GM12878 (cell line): ENCODE data around the gene DLG2. TPM values are rescaled to one million over a fixed set of nuclear protein-coding genes. Genes with fewer than 3 reads are reported as not detected.

Experiments used
- ATAC-seq: fragments of 200-7000 bp; cut with Tn5 transposase; 3 replicates; pipeline ENCODE4 v1.9.1; 2020; ENCODE audit warnings: mild to moderate bottlenecking, moderate library complexity
- BruUV-seq: library from RNA; stranded (reverse); fragments of 400-500 nt; replicated peaks from 2 replicates; lab custom pipeline; 2021; lab: Mats Ljungman, UMichigan
- CTCF ChIA-PET: fragments of 300-600 bp; sonication (Branson Sonifier 250); formaldehyde crosslinking; extraction: SDS; loops from one replicate; lab custom pipeline; 2021; ENCODE audit warnings: inconsistent platforms; lab: Yijun Ruan, JAX
- POLR2A ChIA-PET: fragments of 350-600 bp; formaldehyde crosslinking; extraction: SDS; loops from one replicate; lab custom pipeline; 2021; ENCODE audit warnings: inconsistent platforms; lab: Charles Lee
- RAD21 ChIA-PET: fragments of 300-600 bp; sonication (Branson Sonifier 250); formaldehyde crosslinking; loops from one replicate; lab custom pipeline; 2023; ENCODE audit warnings: antibody characterized with exemption; ENCODE audit not compliant: unreplicated experiment; lab: Charles Lee
- SMC1A ChIA-PET: fragments of 300-600 bp; sonication (Branson Sonifier 250); formaldehyde crosslinking; loops from one replicate; lab custom pipeline; 2023; ENCODE audit not compliant: unreplicated experiment, uncharacterized antibody; lab: Charles Lee
- DNase-seq: peaks from one replicate; pipeline ENCODE4 v3.0.0-alpha.2; 2011; ENCODE audit warnings: low read depth, low spot score
- FAIRE-seq: peaks from 3 replicates; lab custom pipeline; 2011; peaks lifted over from hg19 to GRCh38; lab: Jason Lieb, UNC
- H2AFZ ChIP-seq: 2 replicates; pipeline ENCODE4 v1.6.0; 2011; ENCODE audit warnings: low read depth, low read length, control low read depth; ENCODE audit not compliant: control insufficient read depth
- H3K27ac ChIP-seq: 2 replicates; pipeline ENCODE4 v1.5.1; 2011; ENCODE audit warnings: control low read depth; ENCODE audit not compliant: control insufficient read depth, insufficient read depth
- H3K27me3 ChIP-seq, 2 experiments: replicated peaks in 1 of 2; 2 replicates each; pipeline versions ENCODE4 v1.6.0 to v1.6.1; 2011; ENCODE audit warnings: low read length in 1 of 2; ENCODE audit not compliant: control insufficient read depth in 2 of 2, insufficient read depth in 2 of 2
- H3K36me3 ChIP-seq, 2 experiments: 2 replicates each; pipeline ENCODE4 v1.5.1; 2011; ENCODE audit warnings: low read length in 1 of 2; ENCODE audit not compliant: control insufficient read depth in 2 of 2, insufficient read depth in 2 of 2
- H3K4me1 ChIP-seq: 2 replicates; pipeline ENCODE4 v1.6.1; 2011; ENCODE audit warnings: mild to moderate bottlenecking, low read length, moderate library complexity, mixed read lengths; ENCODE audit not compliant: control insufficient read depth, insufficient read depth
- H3K4me2 ChIP-seq: 2 replicates; pipeline ENCODE4 v1.6.0; 2011; ENCODE audit warnings: control low read depth; ENCODE audit not compliant: control insufficient read depth, insufficient read depth
- H3K4me3 ChIP-seq: fragments of 200-600 bp; sonication (generic); 2 replicates; pipeline ENCODE4 v1.5.1; 2016
- H3K79me2 ChIP-seq: 2 replicates; pipeline ENCODE4 v1.6.0; 2011; ENCODE audit warnings: low read length; ENCODE audit not compliant: control insufficient read depth, insufficient read depth
- H3K9ac ChIP-seq: 2 replicates; pipeline ENCODE4 v1.8.0; 2011; ENCODE audit warnings: low read length, control low read depth, mixed read lengths; ENCODE audit not compliant: control insufficient read depth, insufficient read depth
- H3K9me3 ChIP-seq: replicated peaks from 3 replicates; pipeline ENCODE4 v1.5.1; 2011; ENCODE audit warnings: mild to moderate bottlenecking, low read length; ENCODE audit not compliant: control insufficient read depth, insufficient read depth
- H4K20me1 ChIP-seq: 2 replicates; pipeline ENCODE4 v1.6.0; 2011; ENCODE audit not compliant: control insufficient read depth, insufficient read depth
- ETV6 ChIP-seq, 2 experiments: fragments of 450-650 bp in 1 of 2; IDR thresholded peaks in 1 of 2; conservative IDR thresholded peaks in 1 of 2; 2 replicates each; pipeline ENCODE4 v1.6.1; 2014; ENCODE audit warnings: antibody characterized with exemption in 1 of 2, borderline replicate concordance in 1 of 2, low read depth in 1 of 2, mild to moderate bottlenecking in 1 of 2, moderate library complexity in 1 of 2
- HCFC1 ChIP-seq: fragments of 150-350 bp; IDR thresholded peaks from 2 replicates; pipeline ENCODE4 v1.6.1; 2014; ENCODE audit warnings: low read length
- HDGF ChIP-seq: fragments of 450-650 bp; IDR thresholded peaks from 2 replicates; pipeline ENCODE4 v1.6.1; 2016; ENCODE audit warnings: antibody characterized with exemption
- IKZF1 ChIP-seq: fragments of 450-650 bp; conservative IDR thresholded peaks from 2 replicates; pipeline ENCODE4 v1.6.1; 2017; ENCODE audit warnings: antibody characterized with exemption, mild to moderate bottlenecking
- JUNB ChIP-seq: IDR thresholded peaks from 2 replicates; pipeline ENCODE4 v1.6.1; 2016; ENCODE audit warnings: antibody characterized with exemption, mild to moderate bottlenecking
- LARP7 ChIP-seq: fragments of 450-650 bp; IDR thresholded peaks from 2 replicates; pipeline ENCODE4 v1.6.1; 2017; ENCODE audit warnings: mild to moderate bottlenecking
- MEF2A ChIP-seq: IDR thresholded peaks from 2 replicates; pipeline ENCODE4 v1.6.1; 2011; ENCODE audit warnings: low read depth, mild to moderate bottlenecking, low read length, moderate library complexity; ENCODE audit not compliant: insufficient read depth
- NR2C1 ChIP-seq: fragments of 450-650 bp; IDR thresholded peaks from 2 replicates; pipeline ENCODE4 v1.6.1; 2017; ENCODE audit warnings: antibody characterized with exemption, mild to moderate bottlenecking, moderate library complexity
- NRF1 ChIP-seq: conservative IDR thresholded peaks from 2 replicates; pipeline ENCODE4 v1.6.1; 2011; ENCODE audit warnings: mild to moderate bottlenecking, low read depth, low read length, improper control_type of control experiment
- POU2F2 ChIP-seq: IDR thresholded peaks from 3 replicates; pipeline ENCODE4 v1.6.1; 2011; ENCODE audit warnings: low read depth, mild to moderate bottlenecking, low read length, borderline replicate concordance
- PRDM15 ChIP-seq: fragments of 450-650 bp; formaldehyde crosslinking; IDR thresholded peaks from 2 replicates; pipeline ENCODE4 v1.4.0; 2020; ENCODE audit warnings: mild to moderate bottlenecking, moderate library complexity
- RBBP5 ChIP-seq: fragments of 200-600 bp; sonication (generic); conservative IDR thresholded peaks from 2 replicates; pipeline ENCODE4 v1.6.1; 2016
- RCOR1 ChIP-seq: conservative IDR thresholded peaks from 2 replicates; pipeline ENCODE4 v1.6.1; 2012; ENCODE audit warnings: low read depth, low read length, improper control_type of control experiment
- SMAD5 ChIP-seq: IDR thresholded peaks from 2 replicates; pipeline ENCODE4 v1.6.1; 2016; ENCODE audit warnings: antibody characterized with exemption, low read depth
- SRF ChIP-seq, 2 experiments: IDR thresholded peaks; 2 replicates each; pipeline ENCODE4 v1.6.1; 2011; ENCODE audit warnings: low read depth in 2 of 2, low read length in 2 of 2, mild to moderate bottlenecking in 1 of 2, moderate library complexity in 1 of 2
- TBL1XR1 ChIP-seq: IDR thresholded peaks from 2 replicates; pipeline ENCODE4 v1.6.1; 2012; ENCODE audit warnings: low read depth, low read length, improper control_type of control experiment
- YBX1 ChIP-seq: fragments of 450-650 bp; IDR thresholded peaks from 2 replicates; pipeline ENCODE4 v1.6.1; 2016; ENCODE audit warnings: antibody characterized with exemption
- WGBS: methylation state at CpG from one replicate; pipeline ENCODE4 v1.1.6; 2016; ENCODE audit warnings: low lambda C conversion rate; ENCODE audit not compliant: insufficient replicate concordance, insufficient coverage; ENCODE audit errors: missing lambda C conversion rate; 5-methylcytosine and 5-hydroxymethylcytosine counted together
- in situ Hi-C: fragments of 300-500 bp; cut with MboI; formaldehyde crosslinking; loops from 9 replicates; pipeline ENCODE4 v1.14.3; 2018; ENCODE audit warnings: mixed read lengths
- intact Hi-C: fragments of 100-400 bp; cut with micrococcal nuclease; formaldehyde crosslinking; loops from one replicate; pipeline ENCODE4 v1.14.2; 2022; ENCODE audit not compliant: unreplicated experiment
- polyA plus RNA-seq, 11 experiments: library from polyadenylated mRNA; depleted of rRNA in 4 of 11; unstranded in 6 of 11; stranded (reverse) in 5 of 11; fragments of >200 nt; fragmentation: Nextera tagmentation in 4 of 11; fragmentation: Illumina TruSeq in 1 of 11; extraction: Ambion mirVana in 4 of 11; extraction: Trizol in 1 of 11; gene quantifications; 1 replicate in 1 of 11; 2 replicates in 10 of 11; pipeline versions ENCODE4 v1.2.1 to v1.2.3, GENCODE V29; 2011 to 2016; ENCODE audit warnings: inconsistent platforms in 2 of 11, missing spikeins in 2 of 11, low read depth in 1 of 11
- total RNA-seq, 4 experiments: library from RNA; depleted of rRNA in 3 of 4; stranded (reverse); fragments of >200 nt in 3 of 4; fragmentation: Illumina TruSeq in 1 of 4; extraction: Trizol in 1 of 4; gene quantifications; 2 replicates each; pipeline versions ENCODE4 v1.2.1 to v1.2.3, GENCODE V29; 2013 to 2021

The DLG2 gene
- total and polyA plus RNA-seq, 10 of the 15 experiments (the other 5 are each of a cell fraction or from before 2014, with no cell fraction given) = 0.09 to 0.98 (median 0.35) TPM

DNA sequence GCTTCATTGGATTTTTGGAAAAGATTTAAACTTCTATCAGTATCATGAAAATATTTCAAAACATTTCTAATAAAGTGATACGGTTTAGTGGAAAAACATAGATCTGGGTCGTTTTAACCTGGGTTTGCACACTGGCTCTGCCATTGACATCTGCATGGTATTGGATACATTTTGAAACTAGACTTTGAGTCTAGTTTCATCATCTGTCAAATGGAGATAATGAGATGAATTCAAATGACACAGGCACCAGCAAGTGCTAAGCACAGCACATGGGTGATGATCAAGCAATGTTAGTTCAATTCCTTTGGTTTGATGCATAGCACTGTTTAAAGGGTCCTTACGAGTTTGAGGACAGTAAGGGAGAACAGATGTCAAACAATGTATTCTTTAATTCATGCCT is 1522.0 kb downstream of the DLG2 start:
- no peak overlapping the region for H3K4me3 ChIP-seq
- no peak overlapping the region for H3K4me2 ChIP-seq
- no TSS peak for BruUV-seq
- DNase-seq = no peak
- intact Hi-C loops (no loop called here), in situ Hi-C loops (no loop called here)
- H3K9ac ChIP-seq = no peak overlapping the region
- RAD21 ChIA-PET = no interaction called here
- no peaks in the 10 kb centered on the region for H3K79me2 ChIP-seq
- CTCF ChIA-PET = no interaction called here
- no peaks in the 10 kb centered on the region for H3K9me3 ChIP-seq
- H3K36me3 ChIP-seq = no peaks in the 10 kb centered on the region
- no peaks in the 10 kb centered on the region for H3K27me3 ChIP-seq
- no peak overlapping the region for H3K27ac ChIP-seq
- no peaks in the 10 kb centered on the region for H3K4me1 ChIP-seq
- no peak for ATAC-seq
- SMC1A ChIA-PET = interaction anchor here (0.6 kb wide), 1 partner anchor 150 kb away, joined by 3 read pairs; no protein-coding TSS in a partner anchor
- TF ChIP-seq RCOR1 (no peak), NRF1 (no peak), RBBP5 (no peak), HCFC1 (no peak), NR2C1 (no peak), PRDM15 (no peak), SMAD5 (no peak), LARP7 (no peak), HDGF (no peak), ETV6 (conservative IDR thresholded peaks at IDR 0.05 in 1 of 2, IDR thresholded peaks at IDR 0.05 in 1 of 2; ENCODE audit: borderline replicate concordance in 1 of 2, low read depth in 1 of 2) (no peak), MEF2A (no peak), TBL1XR1 (no peak), JUNB (no peak), YBX1 (no peak), IKZF1 (no peak), SRF (IDR thresholded peaks at IDR 0.05; ENCODE audit: low read depth in 2 of 2, low read length in 2 of 2) (no peak), POU2F2 (no peak)
- no peak for FAIRE-seq
- H2AFZ ChIP-seq = no peak overlapping the region
- H4K20me1 ChIP-seq = no peaks in the 10 kb centered on the region
- POLR2A ChIA-PET = no interaction called here
- 26% methylated on average over 3 of the region's 3 CpGs for WGBS
